HK-2 (cell line): ENCODE results near the gene AOX1.
"Not testable (repeated sequence)": the region's sequence is repeated elsewhere in the genome, so short reads cannot be mapped to it uniquely, and the experiment has no call there.

Experiments used
- DNase-seq: peaks from one replicate; pipeline ENCODE4 v3.0.0-alpha.2; 2018; ENCODE audit not compliant: unreplicated experiment

AOX1 gene

GRCh38 chr2:200665626-200666453 lies 80.0 kb downstream of the AOX1 start:
- no peak for DNase-seq

GRCh38 chr2:200667413-200667812 lies 81.6 kb downstream of the AOX1 start:
- no peak for DNase-seq

GRCh38 chr2:200668478-200668877 lies 82.7 kb downstream of the AOX1 start:
- DNase-seq: no peak

- DNase-seq: no peak
Observed at GRCh38 chr2:200669308-200669707, 83.5 kb downstream of the AOX1 start.

GRCh38 chr2:200670313-200670712 lies 84.5 kb downstream of the AOX1 start:
- DNase-seq: no peak

GRCh38 chr2:200670751-200671150 lies 84.9 kb downstream of the AOX1 start:
- no peak for DNase-seq

- no peak for DNase-seq
Observed at GRCh38 chr2:200673191-200673590, 87.4 kb downstream of the AOX1 start.

DNA sequence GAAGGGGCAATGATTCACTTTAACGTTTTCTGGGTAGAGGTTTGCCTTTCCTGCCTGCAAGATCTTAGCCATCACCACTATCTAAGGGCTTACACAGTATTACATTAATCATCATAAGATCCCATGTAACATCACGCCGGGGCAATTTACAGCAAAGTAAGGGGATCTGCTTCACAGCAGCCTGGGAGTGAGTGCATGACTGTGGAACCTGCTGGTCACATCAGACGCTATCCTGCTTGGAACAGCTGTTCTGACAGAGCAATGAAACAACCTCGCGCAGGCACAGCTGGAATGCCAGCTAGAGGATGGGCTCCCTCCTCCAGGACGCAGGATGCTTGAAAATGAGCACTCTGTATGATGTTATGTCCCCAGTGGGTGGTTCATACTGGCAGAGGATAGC lies 89.0 kb downstream of the AOX1 start:
- no peak for DNase-seq

DNA sequence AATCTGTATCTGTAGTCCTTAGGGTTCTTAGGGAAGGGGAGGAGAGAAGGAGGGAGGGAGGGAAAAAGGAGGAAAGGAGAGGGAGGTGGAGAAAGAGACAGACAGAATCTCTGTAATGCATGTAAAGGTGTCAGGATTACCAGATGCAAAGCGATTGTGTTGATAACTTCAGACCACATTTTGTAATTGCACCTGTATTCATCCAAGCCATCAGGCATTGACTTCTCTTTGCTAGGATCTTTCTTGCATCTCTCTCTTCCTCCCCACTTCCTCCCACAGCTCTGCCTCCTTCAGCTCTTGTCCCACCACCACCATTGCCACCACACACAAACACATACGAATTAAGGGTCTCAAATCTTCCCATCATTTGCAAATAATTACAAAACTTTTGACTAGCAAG lies 91.4 kb downstream of the AOX1 start:
- no peak for DNase-seq

DNA sequence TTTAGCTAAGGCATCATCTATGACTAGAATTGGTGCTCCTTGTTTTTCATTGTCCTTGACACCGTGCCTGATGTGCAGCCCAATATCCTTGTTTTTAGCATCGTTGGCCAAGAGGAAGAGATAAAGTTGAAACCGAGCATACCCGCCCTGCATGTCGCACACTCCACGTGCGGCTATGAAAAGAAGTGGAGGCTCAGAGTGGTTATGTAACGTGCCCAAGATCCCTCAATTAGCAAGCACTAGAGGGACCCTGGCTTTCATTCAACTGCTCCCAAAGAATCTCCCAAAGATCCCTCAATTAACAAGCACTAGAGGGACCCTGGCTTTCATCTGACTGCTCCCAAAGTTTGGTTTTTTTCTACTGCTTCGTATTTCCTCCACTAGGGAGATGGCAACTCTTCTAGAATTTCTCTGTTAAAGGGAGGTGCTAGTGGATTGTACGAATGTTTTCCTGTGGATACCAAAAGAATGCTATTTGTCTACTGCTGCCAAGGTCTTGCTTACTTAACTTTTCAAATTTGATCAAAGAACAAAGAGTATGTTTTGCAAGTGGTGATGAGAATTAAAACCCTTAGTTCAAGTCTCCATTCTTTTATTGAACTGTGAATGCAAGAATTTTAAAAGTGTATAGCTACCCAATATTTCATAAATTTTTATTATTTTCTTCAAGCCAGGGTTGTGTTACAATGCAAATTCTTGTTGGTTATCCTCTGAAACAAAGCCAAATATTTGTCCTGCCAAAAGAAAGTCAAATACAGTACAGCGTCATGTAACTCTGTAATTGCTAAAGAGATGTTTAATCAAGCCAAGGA lies 92.1 kb downstream of the AOX1 start:
- no peak for DNase-seq

GRCh38 chr2:200679127-200679526 lies 93.3 kb downstream of the AOX1 start:
- no peak for DNase-seq

DNA sequence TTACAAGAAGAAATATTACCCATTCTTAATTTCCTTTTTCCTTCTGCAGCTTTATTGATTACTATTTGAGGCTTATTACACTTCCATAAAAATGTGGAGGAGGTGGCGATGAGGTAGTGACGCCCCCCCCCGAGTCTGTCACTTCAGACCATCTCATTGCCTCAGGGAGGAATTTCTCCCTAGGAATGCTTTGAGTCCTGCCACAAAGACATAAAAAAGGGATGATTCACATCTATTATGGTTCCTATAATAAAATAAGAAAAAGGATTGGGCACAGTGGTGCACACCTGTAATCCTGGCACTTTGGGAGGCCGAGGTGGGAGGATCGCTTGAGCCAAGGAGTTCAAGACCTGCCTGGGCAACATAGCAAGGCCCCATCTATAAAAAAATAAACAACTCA lies 93.7 kb downstream of the AOX1 start:
- DNase-seq: no peak

DNA sequence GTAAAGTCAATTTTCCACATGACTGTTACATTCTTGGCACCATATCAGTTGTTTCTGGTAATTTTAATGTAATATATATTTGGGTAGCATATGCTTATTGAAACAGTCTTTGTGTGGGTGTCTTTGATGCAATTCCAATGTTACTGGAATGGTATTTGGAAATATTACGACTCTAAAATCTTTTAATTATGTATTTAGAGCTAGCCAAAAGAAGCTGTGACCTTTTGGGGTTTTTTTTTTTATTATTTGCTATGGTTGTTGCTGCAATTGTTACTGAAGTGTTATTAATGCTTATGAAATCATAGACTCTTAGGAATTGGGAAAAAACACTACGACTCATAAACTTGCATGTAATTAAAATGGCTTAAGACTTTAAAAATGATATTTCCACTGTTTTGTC lies 95.9 kb downstream of the AOX1 start:
- DNase-seq: no peak

- not testable (repeated sequence) for DNase-seq
Observed at GRCh38 chr2:200682407-200682806, 96.6 kb downstream of the AOX1 start.

- DNase-seq: no peak
Observed at GRCh38 chr2:200687922-200688920, 102.4 kb downstream of the AOX1 start.

DNA sequence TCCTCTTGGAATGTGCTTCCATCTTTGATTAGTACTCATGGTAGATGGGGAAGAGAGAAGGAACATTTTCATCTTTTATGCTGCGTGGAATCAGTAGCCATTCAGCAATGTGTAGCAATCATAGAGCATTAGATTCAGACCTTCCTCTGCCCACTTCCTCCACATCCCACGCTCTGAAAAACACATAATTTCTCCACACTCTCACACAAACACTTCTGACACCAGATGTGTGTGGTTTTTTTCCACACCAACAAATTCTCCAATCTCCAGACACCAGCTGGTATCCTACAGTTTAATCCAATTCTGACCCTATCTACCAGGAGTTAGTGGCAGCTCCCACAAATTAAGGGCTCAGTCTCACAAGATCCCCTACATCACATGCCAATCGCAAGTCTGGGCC lies 103.3 kb downstream of the AOX1 start:
- no peak for DNase-seq

GRCh38 chr2:200693836-200694470 lies 108.1 kb downstream of the AOX1 start:
- DNase-seq: no peak

GRCh38 chr2:200695191-200695590 lies 109.4 kb downstream of the AOX1 start:
- no peak for DNase-seq

GRCh38 chr2:200695601-200696000 lies 109.8 kb downstream of the AOX1 start:
- no peak for DNase-seq

- DNase-seq: no peak
Observed at GRCh38 chr2:200698217-200698616, 112.4 kb downstream of the AOX1 start.

DNA sequence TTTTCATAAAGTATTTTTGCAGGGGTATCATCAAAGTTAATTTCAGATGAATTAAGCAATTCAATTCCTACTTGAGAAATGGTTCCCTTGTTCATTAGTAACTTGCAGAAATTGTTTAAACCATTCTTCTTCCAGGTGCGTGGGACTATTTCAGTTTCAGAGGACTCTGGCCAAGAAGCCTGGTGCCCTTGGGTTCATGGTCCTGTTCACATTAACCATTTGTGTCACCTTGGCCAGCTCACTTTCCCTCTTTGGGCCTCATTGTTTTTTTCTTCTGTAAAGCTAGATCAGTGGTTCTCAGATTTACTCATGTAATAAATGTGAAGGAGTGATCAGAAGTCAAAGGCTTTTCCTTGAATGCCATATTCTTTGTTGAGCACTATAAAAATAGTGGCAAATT lies 113.5 kb downstream of the AOX1 start:
- DNase-seq: no peak
